ENCODE measurements around the gene CFDP1. TPM values are rescaled to one million over a fixed set of nuclear protein-coding genes. Genes with fewer than 3 reads are reported as not detected.
"Not testable (repeated sequence)": the region's sequence is repeated elsewhere in the genome, so short reads cannot be mapped to it uniquely, and the experiment has no call there.

The CFDP1 gene
- total and polyA plus RNA-seq, 2 of the 13 experiments (the other 11 are each of a cell fraction or from before 2014, with no cell fraction given): 78.6 to 153 TPM

DNA sequence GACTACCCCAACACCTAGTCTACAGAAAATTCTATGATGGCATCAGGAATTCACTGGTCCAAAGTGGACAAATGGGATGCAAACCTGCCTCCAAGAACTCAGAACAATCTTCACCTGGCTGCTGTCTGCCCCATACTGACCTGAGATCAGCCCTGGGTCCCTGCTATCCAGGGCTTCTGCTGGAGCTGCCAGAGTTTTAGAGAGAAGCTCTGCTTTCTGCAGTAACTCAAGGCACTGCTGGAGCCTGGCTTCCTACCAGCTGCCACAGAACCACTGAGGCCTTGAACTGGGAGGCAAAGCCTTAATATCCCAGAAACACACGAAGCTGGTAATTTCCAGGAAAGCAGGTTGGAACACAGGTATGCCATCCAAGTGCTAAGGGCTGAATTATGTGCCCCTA, 23.7 kb upstream of the CFDP1 start:
- peaks cover 81% of the 10 kb centered on the region for H3K79me2 ChIP-seq (ENCODE audit: insufficient read depth, low read length)
- in situ Hi-C loops (cut with HindIII; ENCODE audit: extremely low pct_ligation_motif_present, low pct_unique_long_range_greater_than_20kb): no loop called here
- H2AFZ ChIP-seq (ENCODE audit: low read length): no peak overlapping the region
- H3K36me3 ChIP-seq (replicated peaks in 1 of 2; ENCODE audit: control insufficient read depth in 1 of 2, insufficient read depth in 2 of 2, low read length in 2 of 2): peaks cover 0 to 4% of the 10 kb centered on the region in 2 experiments; a peak in 3 of 5 replicates
- H3K27ac ChIP-seq (ENCODE audit: extremely low read length, insufficient read depth, low read length): no peak overlapping the region
- H3K4me1 ChIP-seq (ENCODE audit: insufficient read depth, low read length): peaks cover 51% of the 10 kb centered on the region
- FAIRE-seq (no peak), ATAC-seq (no peak), DNase-seq (ENCODE audit: low spot score) (no peak)
- H3K9ac ChIP-seq (ENCODE audit: insufficient read depth, low read depth, low read length): no peak overlapping the region
- intact Hi-C loops (cut with micrococcal nuclease; ENCODE audit: unreplicated experiment): no loop called here
- POLR2A ChIA-PET: no interaction called here
- no peaks in the 10 kb centered on the region for H3K9me3 ChIP-seq (ENCODE audit: low read length)
- no TSS peak for BruUV-seq (replicated peaks)
- H3K4me2 ChIP-seq (ENCODE audit: low read depth, low read length): no peak overlapping the region
- H4K20me1 ChIP-seq (ENCODE audit: insufficient read depth, low read length): peaks cover 24% of the 10 kb centered on the region; the same call in 1 of the 2 replicates
- WGBS (ENCODE audit: low lambda C conversion rate): 89% methylated on average over 1 of the region's 1 CpG
- H3K4me3 ChIP-seq (replicated peaks in 1 of 3; ENCODE audit: insufficient read depth in 1 of 3, low read depth in 2 of 3, low read length in 3 of 3): no peak overlapping the region
- CTCF ChIA-PET (ENCODE audit: low intra/inter-chr PET ratio, low total read pairs): no interaction called here
- no peaks in the 10 kb centered on the region for H3K27me3 ChIP-seq (ENCODE audit: control insufficient read depth in 1 of 2, insufficient read depth in 2 of 2, low read length in 2 of 2)
- TF ChIP-seq RBFOX2 (IDR thresholded peaks at IDR 0.05; ENCODE audit: low read depth, low read length) (no peak), NFIC (IDR thresholded peaks at IDR 0.05; ENCODE audit: low read length) (no peak), NCOA5 (CRISPR knock-in tag; IDR thresholded peaks at IDR 0.05) (no peak), DNMT3B (CRISPR knock-in tag; conservative IDR thresholded peaks at IDR 0.05) (no peak), ZSCAN20 (CRISPR knock-in tag; IDR thresholded peaks at IDR 0.05; ENCODE audit: borderline replicate concordance) (no peak), ZNF709 (CRISPR knock-in tag; IDR thresholded peaks at IDR 0.05) (no peak), ZNF280D (CRISPR knock-in tag; IDR thresholded peaks at IDR 0.05) (no peak), MAF1 (CRISPR knock-in tag; IDR thresholded peaks at IDR 0.05; ENCODE audit: borderline replicate concordance) (no peak), ZMYM3 (CRISPR knock-in tag; IDR thresholded peaks at IDR 0.05) (no peak)

DNA sequence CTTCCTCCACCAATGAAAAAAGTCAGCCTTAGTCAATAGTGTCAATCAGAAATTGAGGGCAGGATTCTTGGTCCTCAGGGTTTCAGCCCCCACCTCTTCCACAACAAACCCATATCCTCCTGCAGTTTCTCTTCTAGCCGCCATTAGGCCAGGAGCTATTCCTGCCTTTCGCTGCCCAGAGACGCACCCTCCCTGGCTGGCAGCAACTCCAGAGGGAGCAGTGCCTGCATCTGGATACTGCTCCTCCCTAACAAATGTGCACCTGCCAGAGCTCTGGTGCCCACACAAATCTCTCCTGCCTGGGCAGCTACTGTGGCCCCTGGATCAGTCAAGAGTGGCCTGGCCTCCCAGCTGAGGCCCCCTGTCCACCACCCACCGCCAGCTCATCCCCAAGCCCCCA, 23.2 kb upstream of the CFDP1 start:
- H3K36me3 ChIP-seq (replicated peaks in 1 of 2; ENCODE audit: control insufficient read depth in 1 of 2, insufficient read depth in 2 of 2, low read length in 2 of 2); H3K4me3 ChIP-seq (replicated peaks in 1 of 3; ENCODE audit: insufficient read depth in 1 of 3, low read depth in 2 of 3, low read length in 3 of 3); ATAC-seq; H3K4me2 ChIP-seq (ENCODE audit: low read depth, low read length); in situ Hi-C loops (cut with HindIII; ENCODE audit: extremely low pct_ligation_motif_present, low pct_unique_long_range_greater_than_20kb); BruUV-seq (replicated peaks); CTCF ChIA-PET (ENCODE audit: low intra/inter-chr PET ratio, low total read pairs); H3K27ac ChIP-seq (ENCODE audit: extremely low read length, insufficient read depth, low read length); H3K27me3 ChIP-seq (ENCODE audit: control insufficient read depth in 1 of 2, insufficient read depth in 2 of 2, low read length in 2 of 2); H3K9ac ChIP-seq (ENCODE audit: insufficient read depth, low read depth, low read length); intact Hi-C loops (cut with micrococcal nuclease; ENCODE audit: unreplicated experiment); H3K9me3 ChIP-seq (ENCODE audit: low read length); FAIRE-seq; DNase-seq (ENCODE audit: low spot score); H2AFZ ChIP-seq (ENCODE audit: low read length): not testable (repeated sequence)
- peaks cover 22% of the 10 kb centered on the region; the same call in 1 of the 2 replicates for H4K20me1 ChIP-seq (ENCODE audit: insufficient read depth, low read length)
- POLR2A ChIA-PET: interaction anchor here (1.6 kb wide), 1 partner anchor 23 kb away, joined by 6 read pairs; the partner anchor contains the start of gene CFDP1
- peaks cover 46% of the 10 kb centered on the region for H3K4me1 ChIP-seq (ENCODE audit: insufficient read depth, low read length)
- H3K79me2 ChIP-seq (ENCODE audit: insufficient read depth, low read length): peaks cover 79% of the 10 kb centered on the region
- 100% methylated on average over 4 of the region's 4 CpGs for WGBS (ENCODE audit: low lambda C conversion rate)

Data from HepG2 (cell line).